GM23338 (cell line): Measurements from ENCODE around the gene VAMP8. TPM values are rescaled to one million over a fixed set of nuclear protein-coding genes. Genes with fewer than 3 reads are reported as not detected.

Experiments used
- ATAC-seq: fragments of 200-7000 bp; cut with Tn5 transposase; 3 replicates; pipeline ENCODE4 v1.9.1; 2020
- DNase-seq: peaks from one replicate; pipeline ENCODE4 v3.0.0-alpha.2; 2015; ENCODE audit warnings: low spot score
- H2AFZ ChIP-seq: fragments of 200-600 bp; sonication (generic); 2 replicates; pipeline ENCODE4 v1.8.0; 2016; ENCODE audit warnings: antibody characterized with exemption, mild to moderate bottlenecking, moderate library complexity
- H3F3A ChIP-seq: fragments of 200-600 bp; sonication (generic); replicated peaks from 2 replicates; pipeline ENCODE4 v1.8.0; 2017; ENCODE audit warnings: antibody characterized with exemption, mixed run types, low read depth
- H3K27ac ChIP-seq: fragments of 200-600 bp; sonication (generic); 2 replicates; pipeline ENCODE4 v1.6.1; 2016; ENCODE audit warnings: low read depth
- H3K27me3 ChIP-seq: fragments of 200-600 bp; sonication (generic); 2 replicates; pipeline ENCODE4 v1.8.0; 2016; ENCODE audit warnings: mild to moderate bottlenecking, mixed run types, moderate library complexity; ENCODE audit not compliant: insufficient read depth
- H3K36me3 ChIP-seq: fragments of 200-600 bp; sonication (generic); 2 replicates; pipeline ENCODE4 v1.8.0; 2016; ENCODE audit warnings: mild to moderate bottlenecking; ENCODE audit not compliant: insufficient read depth
- H3K4me1 ChIP-seq: fragments of 200-600 bp; sonication (generic); 2 replicates; pipeline ENCODE4 v1.8.0; 2016; ENCODE audit warnings: mild to moderate bottlenecking, moderate library complexity; ENCODE audit not compliant: insufficient read depth
- H3K4me2 ChIP-seq: fragments of 200-600 bp; sonication (generic); 2 replicates; pipeline ENCODE4 v1.7.1; 2017; ENCODE audit warnings: mixed run types
- H3K4me3 ChIP-seq: fragments of 200-600 bp; sonication (generic); 2 replicates; pipeline ENCODE4 v1.6.1; 2016; ENCODE audit warnings: mixed run types
- H3K79me2 ChIP-seq: fragments of 200-600 bp; sonication (generic); replicated peaks from 2 replicates; pipeline ENCODE4 v1.8.0; 2017; ENCODE audit warnings: mild to moderate bottlenecking; ENCODE audit not compliant: insufficient read depth
- H3K9me2 ChIP-seq: fragments of 200-600 bp; sonication (generic); 2 replicates; pipeline ENCODE4 v1.8.0; 2017; ENCODE audit not compliant: insufficient read depth
- H4K20me1 ChIP-seq: fragments of 200-600 bp; sonication (generic); replicated peaks from 2 replicates; pipeline ENCODE4 v1.8.0; 2017; ENCODE audit warnings: mild to moderate bottlenecking; ENCODE audit not compliant: insufficient read depth
- H3K27ac Mint-ChIP-seq: 2 replicates; pipeline ENCODE4 v1.8.0; 2020; ENCODE audit warnings: inconsistent platforms, mild to moderate bottlenecking, moderate library complexity, mixed read lengths
- H3K27me3 Mint-ChIP-seq: 3 replicates; pipeline ENCODE4 v1.8.0; 2022; ENCODE audit warnings: low read depth, mild to moderate bottlenecking, moderate library complexity, mixed read lengths, inconsistent platforms; ENCODE audit not compliant: insufficient read depth, poor library complexity
- H3K36me3 Mint-ChIP-seq: 3 replicates; pipeline ENCODE4 v1.8.0; 2021; ENCODE audit warnings: low read depth, mild to moderate bottlenecking, inconsistent platforms, moderate library complexity, mixed read lengths
- H3K4me1 Mint-ChIP-seq: 3 replicates; pipeline ENCODE4 v1.8.0; 2020; ENCODE audit warnings: mild to moderate bottlenecking, inconsistent platforms, mixed read lengths
- H3K4me3 Mint-ChIP-seq: 3 replicates; pipeline ENCODE4 v1.8.0; 2021; ENCODE audit warnings: moderate library complexity, mild to moderate bottlenecking, inconsistent platforms, mixed read lengths
- H3K9me3 Mint-ChIP-seq: 3 replicates; pipeline ENCODE4 v1.8.0; 2020; ENCODE audit warnings: moderate library complexity, mild to moderate bottlenecking, inconsistent platforms, mixed read lengths
- CREB1 ChIP-seq: fragments of 250-450 bp; sonication (Bioruptor Pico); IDR thresholded peaks from 2 replicates; pipeline ENCODE4 v1.5.0; 2020; ENCODE audit warnings: low read depth, mild to moderate bottlenecking, moderate library complexity
- CTCF ChIP-seq, 2 experiments: fragments of 200-600 bp in 1 of 2; sonication (generic) in 1 of 2; conservative IDR thresholded peaks; 2 replicates each; pipeline versions ENCODE4 v1.5.1 to v1.6.1; 2016 to 2017; ENCODE audit warnings: antibody characterized with exemption in 2 of 2, low read depth in 2 of 2, mild to moderate bottlenecking in 2 of 2, moderate library complexity in 1 of 2
- EZH2 ChIP-seq: fragments of 200-600 bp; sonication (generic); IDR thresholded peaks from one replicate; pipeline ENCODE4 v1.8.0; 2017; ENCODE audit warnings: antibody characterized with exemption, mild to moderate bottlenecking, low read depth; ENCODE audit not compliant: unreplicated experiment
- EZH2phosphoT487 ChIP-seq: fragments of 200-600 bp; sonication (generic); IDR thresholded peaks from one replicate; pipeline ENCODE4 v1.8.1; 2018; ENCODE audit warnings: antibody characterized with exemption; ENCODE audit not compliant: unreplicated experiment
- JUNB ChIP-seq: IDR thresholded peaks from one replicate; pipeline ENCODE4 v1.6.1; 2016; ENCODE audit warnings: antibody characterized with exemption; ENCODE audit not compliant: unreplicated experiment
- NANOG ChIP-seq: IDR thresholded peaks from 2 replicates; pipeline ENCODE4 v1.6.1; 2016; ENCODE audit warnings: antibody characterized with exemption, borderline replicate concordance
- REST ChIP-seq: IDR thresholded peaks from one replicate; pipeline ENCODE4 v1.6.1; 2018; ENCODE audit warnings: antibody characterized with exemption; ENCODE audit not compliant: unreplicated experiment
- STAT1 ChIP-seq: IDR thresholded peaks from one replicate; pipeline ENCODE4 v1.6.1; 2016; ENCODE audit warnings: antibody characterized with exemption; ENCODE audit not compliant: unreplicated experiment
- ZNF331 ChIP-seq: fragments of 250-450 bp; sonication (Bioruptor Pico); IDR thresholded peaks from 2 replicates; pipeline ENCODE4 v1.5.0; 2020; ENCODE audit warnings: low read depth, mild to moderate bottlenecking, moderate library complexity
- polyA plus RNA-seq: library from polyadenylated mRNA; unstranded; fragments of >200 nt; fragmentation: Nextera tagmentation; extraction: Ambion mirVana; gene quantifications from 2 replicates; pipeline ENCODE4 v1.2.1, GENCODE V29; 2016
- total RNA-seq: library from RNA; depleted of rRNA; stranded (reverse); fragments of >200 nt; shearing (Covaris generic); gene quantifications from 2 replicates; pipeline ENCODE4 v1.2.3, GENCODE V29; 2014
- TF ChIP-seq, protein P1 (sequence below): IDR thresholded peaks from 2 replicates; pipeline ENCODE4 v1.6.1; 2016; ENCODE audit warnings: antibody characterized with exemption
- TF ChIP-seq, protein P2 (sequence below): fragments of 250-450 bp; sonication (Bioruptor Pico); IDR thresholded peaks from 2 replicates; pipeline ENCODE4 v1.5.0; 2020; ENCODE audit warnings: mild to moderate bottlenecking, moderate library complexity

Gene VAMP8
- total and polyA plus RNA-seq, 2 experiments from 2014 or later = 16.3 to 71.7 TPM

GRCh38 chr2:85527787-85528186, 49.6 kb upstream of the VAMP8 start (continued):
- TF ChIP-seq JUNB (no peak), NANOG (no peak), REST (no peak), CTCF (conservative IDR thresholded peaks at IDR 0.05; ENCODE audit: low read depth in 2 of 2) (no peak), EZH2 (no peak), EZH2phosphoT487 (no peak), STAT1 (no peak), ZNF331 (CRISPR knock-in tag) (no peak)
- TF ChIP-seq, protein P1, sequence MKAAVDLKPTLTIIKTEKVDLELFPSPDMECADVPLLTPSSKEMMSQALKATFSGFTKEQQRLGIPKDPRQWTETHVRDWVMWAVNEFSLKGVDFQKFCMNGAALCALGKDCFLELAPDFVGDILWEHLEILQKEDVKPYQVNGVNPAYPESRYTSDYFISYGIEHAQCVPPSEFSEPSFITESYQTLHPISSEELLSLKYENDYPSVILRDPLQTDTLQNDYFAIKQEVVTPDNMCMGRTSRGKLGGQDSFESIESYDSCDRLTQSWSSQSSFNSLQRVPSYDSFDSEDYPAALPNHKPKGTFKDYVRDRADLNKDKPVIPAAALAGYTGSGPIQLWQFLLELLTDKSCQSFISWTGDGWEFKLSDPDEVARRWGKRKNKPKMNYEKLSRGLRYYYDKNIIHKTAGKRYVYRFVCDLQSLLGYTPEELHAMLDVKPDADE = no peak

DNA sequence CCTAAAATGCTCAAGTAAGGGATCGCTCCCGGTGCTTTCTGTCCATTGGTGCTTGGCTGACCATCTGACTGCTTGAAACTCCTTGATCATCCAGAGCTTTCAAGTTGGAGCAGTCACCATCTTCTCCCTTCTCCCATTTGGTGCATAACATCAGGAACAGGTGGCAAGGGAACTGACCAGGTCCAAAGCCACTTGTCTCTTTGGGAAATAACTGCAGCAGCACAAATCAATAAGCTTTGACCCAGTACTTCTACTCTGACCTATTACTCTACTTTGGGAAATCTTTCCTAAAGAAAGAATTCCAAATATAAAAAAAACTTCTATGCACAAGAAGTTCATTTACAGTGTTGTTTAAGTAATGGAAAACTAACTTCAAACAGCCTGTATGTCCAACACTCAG, 49.0 kb upstream of the VAMP8 start:
- H3K4me1 Mint-ChIP-seq = peaks cover 20% of the 10 kb centered on the region
- TF ChIP-seq CREB1 = no peak
- TF ChIP-seq, protein P2, sequence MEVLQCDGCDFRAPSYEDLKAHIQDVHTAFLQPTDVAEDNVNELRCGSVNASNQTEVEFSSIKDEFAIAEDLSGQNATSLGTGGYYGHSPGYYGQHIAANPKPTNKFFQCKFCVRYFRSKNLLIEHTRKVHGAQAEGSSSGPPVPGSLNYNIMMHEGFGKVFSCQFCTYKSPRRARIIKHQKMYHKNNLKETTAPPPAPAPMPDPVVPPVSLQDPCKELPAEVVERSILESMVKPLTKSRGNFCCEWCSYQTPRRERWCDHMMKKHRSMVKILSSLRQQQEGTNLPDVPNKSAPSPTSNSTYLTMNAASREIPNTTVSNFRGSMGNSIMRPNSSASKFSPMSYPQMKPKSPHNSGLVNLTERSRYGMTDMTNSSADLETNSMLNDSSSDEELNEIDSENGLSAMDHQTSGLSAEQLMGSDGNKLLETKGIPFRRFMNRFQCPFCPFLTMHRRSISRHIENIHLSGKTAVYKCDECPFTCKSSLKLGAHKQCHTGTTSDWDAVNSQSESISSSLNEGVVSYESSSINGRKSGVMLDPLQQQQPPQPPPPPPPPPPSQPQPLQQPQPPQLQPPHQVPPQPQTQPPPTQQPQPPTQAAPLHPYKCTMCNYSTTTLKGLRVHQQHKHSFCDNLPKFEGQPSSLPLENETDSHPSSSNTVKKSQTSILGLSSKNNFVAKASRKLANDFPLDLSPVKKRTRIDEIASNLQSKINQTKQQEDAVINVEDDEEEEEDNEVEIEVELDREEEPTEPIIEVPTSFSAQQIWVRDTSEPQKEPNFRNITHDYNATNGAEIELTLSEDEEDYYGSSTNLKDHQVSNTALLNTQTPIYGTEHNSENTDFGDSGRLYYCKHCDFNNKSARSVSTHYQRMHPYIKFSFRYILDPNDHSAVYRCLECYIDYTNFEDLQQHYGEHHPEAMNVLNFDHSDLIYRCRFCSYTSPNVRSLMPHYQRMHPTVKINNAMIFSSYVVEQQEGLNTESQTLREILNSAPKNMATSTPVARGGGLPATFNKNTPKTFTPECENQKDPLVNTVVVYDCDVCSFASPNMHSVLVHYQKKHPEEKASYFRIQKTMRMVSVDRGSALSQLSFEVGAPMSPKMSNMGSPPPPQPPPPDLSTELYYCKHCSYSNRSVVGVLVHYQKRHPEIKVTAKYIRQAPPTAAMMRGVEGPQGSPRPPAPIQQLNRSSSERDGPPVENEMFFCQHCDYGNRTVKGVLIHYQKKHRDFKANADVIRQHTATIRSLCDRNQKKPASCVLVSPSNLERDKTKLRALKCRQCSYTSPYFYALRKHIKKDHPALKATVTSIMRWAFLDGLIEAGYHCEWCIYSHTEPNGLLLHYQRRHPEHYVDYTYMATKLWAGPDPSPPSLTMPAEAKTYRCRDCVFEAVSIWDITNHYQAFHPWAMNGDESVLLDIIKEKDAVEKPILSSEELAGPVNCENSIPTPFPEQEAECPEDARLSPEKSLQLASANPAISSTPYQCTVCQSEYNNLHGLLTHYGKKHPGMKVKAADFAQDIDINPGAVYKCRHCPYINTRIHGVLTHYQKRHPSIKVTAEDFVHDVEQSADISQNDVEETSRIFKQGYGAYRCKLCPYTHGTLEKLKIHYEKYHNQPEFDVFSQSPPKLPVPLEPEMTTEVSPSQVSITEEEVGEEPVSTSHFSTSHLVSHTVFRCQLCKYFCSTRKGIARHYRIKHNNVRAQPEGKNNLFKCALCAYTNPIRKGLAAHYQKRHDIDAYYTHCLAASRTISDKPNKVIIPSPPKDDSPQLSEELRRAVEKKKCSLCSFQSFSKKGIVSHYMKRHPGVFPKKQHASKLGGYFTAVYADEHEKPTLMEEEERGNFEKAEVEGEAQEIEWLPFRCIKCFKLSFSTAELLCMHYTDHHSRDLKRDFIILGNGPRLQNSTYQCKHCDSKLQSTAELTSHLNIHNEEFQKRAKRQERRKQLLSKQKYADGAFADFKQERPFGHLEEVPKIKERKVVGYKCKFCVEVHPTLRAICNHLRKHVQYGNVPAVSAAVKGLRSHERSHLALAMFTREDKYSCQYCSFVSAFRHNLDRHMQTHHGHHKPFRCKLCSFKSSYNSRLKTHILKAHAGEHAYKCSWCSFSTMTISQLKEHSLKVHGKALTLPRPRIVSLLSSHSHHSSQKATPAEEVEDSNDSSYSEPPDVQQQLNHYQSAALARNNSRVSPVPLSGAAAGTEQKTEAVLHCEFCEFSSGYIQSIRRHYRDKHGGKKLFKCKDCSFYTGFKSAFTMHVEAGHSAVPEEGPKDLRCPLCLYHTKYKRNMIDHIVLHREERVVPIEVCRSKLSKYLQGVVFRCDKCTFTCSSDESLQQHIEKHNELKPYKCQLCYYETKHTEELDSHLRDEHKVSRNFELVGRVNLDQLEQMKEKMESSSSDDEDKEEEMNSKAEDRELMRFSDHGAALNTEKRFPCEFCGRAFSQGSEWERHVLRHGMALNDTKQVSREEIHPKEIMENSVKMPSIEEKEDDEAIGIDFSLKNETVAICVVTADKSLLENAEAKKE (CRISPR knock-in tag) = no peak

More for the DNA sequence above, 49.0 kb upstream of the VAMP8 start:
- no peaks in the 10 kb centered on the region for H3K27me3 ChIP-seq
- peaks cover 4% of the 10 kb centered on the region; the same call in 1 of the 2 replicates for H3K4me1 ChIP-seq
- H3K27ac ChIP-seq = no peak overlapping the region
- no peak for ATAC-seq
- no peaks in the 10 kb centered on the region for H3K36me3 ChIP-seq
- H3K27me3 Mint-ChIP-seq = peaks cover 9% of the 10 kb centered on the region
- H3K36me3 Mint-ChIP-seq = no peaks in the 10 kb centered on the region
- no peak overlapping the region for H2AFZ ChIP-seq
- no peak overlapping the region for H3K27ac Mint-ChIP-seq
- H4K20me1 ChIP-seq = no peaks in the 10 kb centered on the region
- DNase-seq = no peak
- H3K79me2 ChIP-seq = no peaks in the 10 kb centered on the region
- no peak overlapping the region for H3K4me2 ChIP-seq
- no peak overlapping the region for H3K4me3 Mint-ChIP-seq
- no peak overlapping the region for H3K4me3 ChIP-seq
- H3K9me2 ChIP-seq = no peaks in the 10 kb centered on the region
- H3F3A ChIP-seq = no peaks in the 10 kb centered on the region
- no peaks in the 10 kb centered on the region; the same call in 2 of the 3 replicates for H3K9me3 Mint-ChIP-seq
